H54 (cell line): ENCODE results near the gene NDUFA9.

Experiments used
- DNase-seq: peaks from one replicate; pipeline ENCODE4 v3.0.0; 2011; ENCODE audit warnings: low spot score, mixed read lengths; ENCODE audit not compliant: insufficient read length
- FAIRE-seq: peaks from 3 replicates; lab custom pipeline; 2011; peaks lifted over from hg19 to GRCh38; lab: Jason Lieb, UNC
- POLR2A ChIP-seq: IDR thresholded peaks from 2 replicates; pipeline ENCODE4 v1.6.1; 2011; ENCODE audit warnings: low read depth, mild to moderate bottlenecking, low read length

Gene NDUFA9

DNA sequence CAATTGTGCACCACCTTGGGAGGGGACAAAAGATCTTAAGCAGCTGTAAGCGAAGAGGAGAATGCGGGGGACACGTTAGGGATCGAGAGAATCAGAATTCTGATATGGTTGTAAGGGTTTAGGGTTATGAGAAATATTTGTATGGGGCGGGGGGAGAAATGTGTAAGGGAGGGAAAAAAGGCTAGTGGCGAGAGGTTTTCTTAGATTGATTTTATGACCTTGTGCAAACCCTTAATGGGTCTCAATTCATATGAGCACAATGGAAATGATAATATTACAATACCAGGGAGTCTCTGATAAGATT is 396 bp downstream of the NDUFA9 start:
- FAIRE-seq (no peak), DNase-seq (no peak)
- no peak for TF ChIP-seq POLR2A

DNA sequence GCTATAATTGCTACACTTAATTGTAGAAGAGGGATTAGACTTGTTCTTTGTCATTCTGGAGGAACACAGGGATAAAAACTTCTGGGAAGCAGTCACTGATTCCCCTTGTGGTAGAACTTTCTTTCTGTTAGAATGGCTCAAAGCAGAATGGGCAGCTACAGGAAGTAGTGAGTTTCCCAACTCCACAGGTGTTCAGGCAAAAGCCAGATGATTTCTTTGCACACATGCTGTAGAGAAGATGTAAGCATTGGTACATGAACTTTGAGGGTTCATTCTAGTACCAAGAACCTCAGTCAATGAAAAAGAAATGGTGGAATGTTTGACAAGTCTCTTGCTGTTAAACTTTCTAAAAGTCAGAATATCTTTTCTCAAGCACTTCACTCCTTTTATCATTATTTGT is 4.3 kb downstream of the NDUFA9 start:
- no peak for FAIRE-seq
- DNase-seq, result no peak
- TF ChIP-seq POLR2A, result no peak

DNA sequence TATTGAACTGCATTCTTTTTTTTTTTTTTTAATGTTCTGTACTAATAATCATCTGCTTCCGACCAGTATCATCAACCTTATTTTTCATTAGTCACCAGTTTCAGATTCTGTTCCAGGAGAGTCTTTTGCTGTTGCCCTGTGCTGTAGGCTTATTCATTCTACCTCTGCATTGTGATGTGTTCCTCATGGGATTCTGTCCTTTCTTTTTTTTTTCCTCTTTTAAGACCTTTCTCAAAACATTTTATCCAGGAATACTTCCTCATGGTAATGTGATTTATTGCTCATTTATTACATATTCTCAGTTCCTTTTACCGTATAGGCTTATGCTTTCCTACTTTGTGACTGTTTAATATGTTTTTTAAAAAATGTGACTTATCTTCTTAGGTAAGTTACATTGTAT is 4.8 kb downstream of the NDUFA9 start:
- FAIRE-seq (no peak), DNase-seq (no peak)
- TF ChIP-seq POLR2A, result no peak

DNA sequence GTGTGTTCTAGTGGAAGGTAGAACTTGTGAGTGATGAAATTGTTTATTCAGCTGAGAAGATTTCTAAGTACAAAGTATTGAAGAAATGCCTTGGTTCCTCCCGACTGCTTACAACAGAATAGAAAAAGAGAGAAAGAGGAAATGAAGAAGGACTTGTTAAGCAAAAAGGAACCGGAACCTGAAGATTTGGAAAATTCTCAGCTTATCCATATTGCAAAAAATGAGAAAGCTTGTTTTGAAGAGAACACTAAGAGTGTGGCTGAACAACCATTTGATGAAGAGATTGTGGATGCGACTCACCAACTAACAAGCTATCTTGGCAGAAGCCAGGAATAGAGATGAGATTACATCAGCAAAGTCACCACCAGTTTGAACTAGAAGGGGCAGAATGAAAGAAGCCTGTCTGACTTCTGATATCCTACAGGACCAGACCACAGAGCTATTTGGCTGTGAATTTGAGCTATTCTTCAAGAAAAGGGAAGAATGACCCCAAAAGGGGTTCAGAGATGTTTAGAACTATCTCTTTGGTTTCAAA is 15.1 kb downstream of the NDUFA9 start:
- no peak for TF ChIP-seq POLR2A
- peak; percentile 96 for FAIRE-seq

DNA sequence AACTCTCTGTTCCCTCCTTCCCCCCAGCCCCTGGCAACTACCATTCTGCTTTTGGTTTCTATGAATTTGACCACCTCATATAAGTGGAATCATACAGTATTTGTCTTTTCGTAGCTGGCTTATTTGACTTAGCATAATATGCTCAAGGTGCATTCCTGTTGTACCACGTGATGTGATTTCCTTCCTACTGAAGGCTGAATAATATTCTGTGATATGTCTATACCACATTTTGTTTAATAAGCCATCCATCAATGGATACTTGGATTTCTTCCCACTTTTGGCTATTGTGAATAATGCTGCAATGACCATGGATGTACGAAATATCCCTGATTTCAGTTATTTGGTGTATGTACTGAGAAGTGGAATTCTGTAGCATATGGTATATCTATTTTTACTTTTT is 16.3 kb downstream of the NDUFA9 start:
- no peak for FAIRE-seq
- TF ChIP-seq POLR2A, result no peak
- no peak for DNase-seq

More for the DNA sequence above, 15.1 kb downstream of the NDUFA9 start:
- peak; percentile 50 for DNase-seq

DNA sequence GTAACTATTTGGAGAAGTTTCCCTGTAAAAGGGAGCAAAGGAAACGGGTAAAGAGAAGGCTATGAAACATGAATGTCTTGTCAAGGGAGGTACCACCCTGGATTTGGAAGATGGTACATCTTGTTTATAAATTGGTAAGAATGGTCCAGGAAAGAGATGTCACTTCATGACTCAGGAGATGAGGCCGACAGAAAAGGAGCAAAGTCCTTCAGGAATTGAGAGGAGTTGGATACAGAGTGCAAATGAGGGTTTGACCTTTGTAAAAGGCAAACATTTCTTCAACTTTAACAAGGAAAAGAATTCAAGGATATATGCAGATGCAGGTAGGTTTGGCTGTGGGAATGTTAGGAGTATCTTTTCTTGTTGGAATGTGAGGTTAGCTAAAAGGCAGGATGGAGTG is 30.8 kb downstream of the NDUFA9 start:
- DNase-seq (no peak), FAIRE-seq (no peak)
- TF ChIP-seq POLR2A, result no peak

DNA sequence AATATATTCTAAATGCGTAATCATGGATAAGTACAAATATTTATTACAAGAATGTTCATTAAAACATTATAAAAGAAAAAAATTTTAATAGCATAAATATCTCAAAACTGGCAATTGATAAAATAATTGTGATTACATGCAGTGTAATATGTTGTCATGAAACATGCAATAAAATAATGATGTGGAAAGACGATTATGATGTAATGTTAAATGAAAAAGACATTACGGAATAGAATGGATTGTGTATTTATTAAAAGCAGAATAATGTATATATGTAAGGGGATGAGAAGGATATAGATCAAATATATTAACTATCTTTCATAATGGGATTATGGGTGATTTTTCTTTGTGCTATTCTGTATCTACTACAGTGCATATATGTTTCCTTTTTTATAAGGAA is 32.8 kb downstream of the NDUFA9 start:
- FAIRE-seq (no peak), DNase-seq (no peak)
- no peak for TF ChIP-seq POLR2A

DNA sequence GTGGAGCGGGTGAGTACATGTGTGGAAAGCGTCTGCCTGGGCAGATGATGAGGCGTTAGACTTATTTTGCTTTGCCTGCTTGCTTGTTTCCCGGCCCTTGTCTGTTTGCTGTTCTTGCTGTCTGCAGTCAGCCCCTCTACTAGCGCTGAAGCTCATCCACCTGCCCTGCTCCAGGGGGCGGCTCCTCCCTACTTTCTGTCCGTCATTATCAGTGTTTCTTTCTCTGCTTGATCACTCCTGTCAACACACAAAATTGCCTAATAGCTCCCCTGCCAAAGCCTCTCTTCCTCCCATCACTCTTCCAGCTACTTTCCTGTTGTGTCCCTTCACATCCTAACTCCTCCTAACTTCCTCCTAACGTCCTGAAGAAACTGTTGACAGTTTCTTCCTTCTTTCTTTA is 36.4 kb downstream of the NDUFA9 start:
- FAIRE-seq (no peak), DNase-seq (no peak)
- no peak for TF ChIP-seq POLR2A

DNA sequence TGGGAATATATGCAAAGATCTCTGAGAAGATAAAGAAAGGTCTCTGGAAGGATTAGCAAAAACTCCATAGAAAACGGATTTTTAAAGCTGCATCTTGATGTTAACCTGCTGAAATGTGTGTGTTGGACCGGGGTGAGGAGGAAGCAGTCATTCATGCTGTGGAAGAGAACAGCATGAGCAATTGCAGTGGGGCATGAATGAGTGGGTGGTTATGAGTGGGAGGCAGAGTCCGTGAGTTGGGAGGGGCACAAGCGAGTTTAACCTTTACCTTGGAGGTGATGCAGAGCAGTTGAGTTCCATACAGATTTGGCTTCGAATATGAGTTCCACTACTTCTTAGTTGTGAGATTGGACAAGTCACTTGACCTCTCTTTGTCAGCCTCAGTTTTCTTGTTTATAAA is 41.8 kb downstream of the NDUFA9 start:
- TF ChIP-seq POLR2A, result no peak
- FAIRE-seq (no peak), DNase-seq (no peak)
